ENCODE data around the gene F8.

Gene F8

DNA sequence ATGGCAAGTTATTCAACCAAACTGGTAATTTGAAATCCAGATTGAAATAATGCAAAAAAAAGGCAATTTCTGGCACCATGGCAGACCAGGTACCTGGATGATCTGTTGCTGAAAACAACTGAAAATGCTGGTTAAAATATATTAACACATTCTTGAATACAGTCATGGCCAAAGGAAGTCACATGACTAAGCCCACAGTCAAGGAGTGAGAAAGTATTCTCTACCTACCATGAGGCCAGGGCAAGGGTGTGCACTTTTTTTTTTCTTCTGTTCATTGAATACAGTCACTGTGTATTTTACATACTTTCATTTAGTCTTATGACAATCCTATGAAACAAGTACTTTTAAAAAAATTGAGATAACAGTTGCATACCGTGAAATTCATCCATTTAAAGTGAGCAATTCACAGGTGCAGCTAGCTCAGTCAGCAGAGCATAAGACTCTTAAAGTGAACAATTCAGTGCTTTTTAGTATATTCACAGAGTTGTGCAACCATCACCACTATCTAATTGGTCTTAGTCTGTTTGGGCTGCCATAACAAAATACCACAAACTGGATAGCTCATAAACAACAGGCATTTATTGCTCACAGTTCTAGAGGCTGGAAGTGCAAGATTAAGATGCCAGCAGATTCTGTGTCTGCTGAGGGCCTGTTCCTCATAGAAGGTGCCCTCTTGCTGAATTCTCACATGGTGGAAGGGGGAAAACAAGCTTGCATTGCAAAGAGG, 212.4 kb downstream of the F8 start:
- DNase-seq: no peak

DNA sequence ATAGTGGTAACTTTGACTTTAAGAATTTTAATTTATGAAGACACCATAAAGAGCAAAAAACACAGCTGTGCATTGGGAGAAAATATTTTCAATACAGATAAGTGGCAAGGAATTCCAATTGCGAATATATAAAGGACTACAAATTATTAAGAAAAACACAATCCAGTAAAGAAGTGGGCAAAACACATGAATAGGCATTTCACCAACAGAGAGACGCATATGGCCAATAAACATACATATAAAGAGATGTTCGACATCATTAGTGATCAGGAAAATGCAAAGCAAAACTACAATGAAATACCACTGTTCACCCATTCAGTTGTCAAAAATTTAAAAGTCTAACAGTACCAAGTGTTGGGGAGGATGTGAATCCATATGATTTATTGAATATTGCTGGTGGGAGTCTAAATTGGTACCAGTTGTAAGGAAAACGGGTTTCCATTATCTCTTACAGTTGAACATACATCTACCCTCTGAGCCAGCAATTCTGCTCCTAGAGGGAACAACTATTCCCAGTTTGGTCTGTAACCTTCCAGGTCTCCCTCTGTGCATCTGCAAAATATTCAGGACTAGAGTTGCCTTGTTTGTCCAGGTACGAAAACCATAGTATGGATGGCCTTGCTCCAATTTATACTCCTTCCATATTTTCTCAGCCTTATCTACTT, 215.6 kb downstream of the F8 start:
- no peak for DNase-seq

DNA sequence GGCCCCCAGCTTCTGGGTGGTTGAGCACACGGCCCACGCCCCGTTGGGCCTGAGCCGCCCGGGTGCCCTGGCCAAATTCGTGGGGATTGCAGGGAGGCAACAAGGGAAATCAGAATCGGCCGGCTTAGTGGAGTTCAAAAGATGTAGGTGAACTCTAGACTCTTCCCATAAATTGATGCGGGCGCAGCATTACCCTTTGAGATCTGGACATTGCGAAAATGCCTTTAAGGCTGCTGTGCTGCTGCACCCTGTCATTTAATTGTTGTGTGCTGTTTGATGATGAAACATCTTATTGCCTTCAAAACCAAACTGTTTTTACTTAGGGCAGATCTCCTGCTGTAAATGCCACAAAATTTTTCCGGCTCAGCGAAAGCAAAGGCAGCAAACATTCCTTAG, 216.8 kb downstream of the F8 start:
- no peak for DNase-seq

DNA sequence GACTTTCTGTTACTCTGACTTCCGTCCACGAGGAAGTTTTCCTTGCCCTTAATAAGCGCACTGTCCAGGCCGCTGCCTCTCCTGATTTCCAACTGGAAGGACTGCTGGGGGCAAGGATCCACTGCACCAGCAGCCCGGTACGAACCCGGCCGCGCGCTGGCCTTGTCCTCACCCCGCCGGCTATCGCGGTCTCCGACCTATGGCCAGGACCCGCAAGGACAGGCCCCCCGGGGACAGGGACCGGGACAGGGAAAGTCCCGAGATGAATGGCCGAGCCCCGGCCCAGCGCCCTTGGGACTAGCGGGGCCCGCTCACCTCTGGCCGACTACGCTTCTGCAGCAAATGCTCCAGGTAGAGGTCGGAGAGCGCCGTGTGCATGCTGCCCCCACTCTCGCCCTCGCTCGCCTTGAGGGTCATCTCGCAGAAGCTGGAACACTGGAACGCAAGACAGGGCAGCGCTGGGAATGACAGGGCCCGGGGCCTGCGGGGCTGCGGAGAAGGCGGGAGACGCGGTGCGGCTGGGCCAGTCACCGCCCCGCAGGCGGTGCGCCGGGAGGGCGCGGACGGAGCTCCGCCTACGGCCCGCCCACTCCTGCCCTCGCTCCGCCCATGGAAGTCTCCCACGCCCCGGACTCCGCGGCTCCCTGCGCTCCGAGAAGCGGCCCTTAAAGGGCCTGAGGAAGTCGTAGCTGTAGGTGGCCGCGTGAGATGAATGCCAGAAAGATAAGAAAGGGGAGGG, 217.4 kb downstream of the F8 start, which contains the start of gene MPP1:
MPP1 (minus strand) TSS at position 529 of the 739 bp plus-strand sequence; CDS start at position 417, 112 bp downstream.
- DNase-seq: peak; percentile 79

DNA sequence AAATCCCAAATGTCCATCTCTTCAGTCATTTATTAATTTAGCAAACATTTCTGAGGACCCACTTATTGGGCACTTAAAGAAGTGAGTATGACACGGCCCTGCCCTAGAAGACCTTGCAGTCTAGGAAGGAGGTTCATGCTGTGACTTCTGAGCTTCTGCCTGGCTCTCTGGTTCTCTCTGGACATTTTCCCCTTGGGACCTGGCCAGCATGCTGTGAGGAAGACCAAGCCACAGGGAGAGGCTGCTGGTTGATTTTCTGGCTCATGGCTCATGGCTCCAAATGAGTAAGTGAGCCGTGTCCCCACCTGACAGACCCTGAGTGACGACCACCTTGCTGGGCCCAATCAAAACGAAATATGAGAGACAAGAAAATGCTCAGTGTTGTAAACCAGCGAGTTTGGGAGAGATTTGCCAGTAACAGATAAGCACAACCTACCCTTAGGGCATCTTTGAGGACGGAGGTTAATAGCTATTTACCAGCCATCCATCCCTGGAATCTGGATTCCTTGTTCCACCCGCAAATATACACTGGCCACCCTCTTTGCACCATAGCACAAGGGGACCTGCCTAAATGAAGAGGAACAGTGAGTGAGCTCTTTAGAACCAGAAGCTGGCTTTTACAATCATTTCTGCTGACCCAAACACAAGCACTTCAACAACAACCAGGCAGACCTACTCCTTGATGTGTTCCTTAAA, 218.1 kb downstream of the F8 start:
- no peak for DNase-seq

DNA sequence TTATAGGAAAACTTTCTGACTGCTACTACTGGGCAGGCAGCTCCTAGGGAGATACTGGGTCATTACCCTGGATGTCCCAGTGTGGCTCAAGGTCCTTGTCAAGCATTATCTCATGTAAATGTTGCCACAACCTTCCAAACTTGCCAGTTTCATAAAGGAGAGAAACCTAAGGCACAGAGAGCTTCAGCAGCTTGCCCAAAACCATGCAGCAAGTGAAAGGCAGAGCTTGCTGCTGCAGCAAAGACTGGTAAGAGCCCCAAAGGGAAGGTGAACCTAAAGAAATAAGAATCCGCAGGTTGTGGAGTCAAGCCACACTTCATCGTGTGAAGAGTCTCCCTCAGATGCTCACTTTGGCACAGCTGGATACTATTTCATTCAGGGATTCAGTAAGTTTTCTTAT, 219.6 kb downstream of the F8 start:
- no peak for DNase-seq

DNA sequence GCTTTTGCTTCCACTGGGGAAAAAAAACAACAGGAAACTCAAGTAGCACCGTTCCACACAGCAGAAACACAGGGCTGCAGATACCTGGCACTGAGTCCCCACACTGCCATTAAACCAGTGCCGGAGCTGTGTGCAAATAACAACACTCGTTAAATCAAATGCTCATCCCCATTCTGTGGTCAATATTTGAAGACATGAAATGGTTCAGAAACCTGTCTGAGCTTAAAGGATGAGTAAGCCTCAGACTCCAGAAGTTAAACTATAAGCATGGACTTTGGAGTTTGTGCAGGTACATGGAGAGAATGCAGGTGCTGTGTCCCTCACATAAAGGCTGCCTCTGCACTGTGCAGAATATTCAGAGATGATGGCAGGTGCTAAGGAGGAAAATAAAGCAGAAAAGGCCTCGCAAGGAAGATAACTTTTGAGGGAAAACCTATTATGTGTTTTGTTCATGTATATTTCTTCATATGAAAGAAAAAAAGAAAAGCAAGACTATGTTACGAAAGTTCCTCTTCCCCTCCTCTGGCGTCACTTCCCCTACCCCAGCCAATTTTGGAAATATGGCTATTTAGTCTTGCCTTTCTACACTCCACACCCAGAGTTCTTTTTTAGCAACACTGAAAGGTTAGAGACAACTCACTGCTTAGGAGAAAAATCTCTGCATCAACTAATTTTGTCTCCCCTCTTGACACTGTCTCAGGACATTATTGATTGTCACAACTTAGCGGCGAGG, 221.9 kb downstream of the F8 start:
- no peak for DNase-seq

DNA sequence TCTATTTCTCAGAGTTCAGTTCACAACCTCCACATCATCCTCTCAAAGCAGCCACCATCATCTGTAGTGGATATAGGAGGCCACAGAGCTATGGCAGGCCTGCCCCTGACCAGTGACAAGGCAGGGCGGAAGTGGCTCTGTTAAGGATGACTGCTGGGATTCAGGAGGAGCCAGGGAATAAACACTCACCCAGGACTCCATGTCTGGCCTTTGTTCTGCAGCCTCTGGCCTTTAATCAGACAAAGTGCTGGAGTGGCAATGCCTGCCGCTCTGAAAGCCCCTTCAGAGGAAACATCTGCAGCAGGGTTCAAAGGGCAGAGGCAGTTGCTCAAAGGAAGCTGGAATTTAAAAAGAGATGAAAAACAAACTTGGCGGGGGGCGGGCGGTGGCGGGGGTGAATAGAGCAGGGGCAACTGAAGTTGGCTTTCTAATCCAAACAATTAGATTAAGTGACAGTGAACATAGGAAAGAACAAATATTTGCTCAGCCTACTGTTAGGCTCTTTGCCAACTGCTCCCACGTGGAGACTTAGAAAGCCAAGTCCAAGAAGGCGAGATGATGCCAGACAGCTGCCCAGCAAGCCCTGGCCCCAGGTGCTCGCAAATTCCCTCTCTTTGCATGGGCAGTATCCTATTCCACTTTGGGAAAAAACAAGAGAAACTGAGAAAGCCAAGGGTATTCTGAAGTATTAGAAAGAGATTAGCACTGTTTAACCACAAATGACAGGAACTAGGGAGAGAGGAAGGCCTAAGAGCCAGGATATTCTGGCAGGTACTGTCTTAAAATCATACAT, 222.8 kb downstream of the F8 start:
- DNase-seq: no peak

DNA sequence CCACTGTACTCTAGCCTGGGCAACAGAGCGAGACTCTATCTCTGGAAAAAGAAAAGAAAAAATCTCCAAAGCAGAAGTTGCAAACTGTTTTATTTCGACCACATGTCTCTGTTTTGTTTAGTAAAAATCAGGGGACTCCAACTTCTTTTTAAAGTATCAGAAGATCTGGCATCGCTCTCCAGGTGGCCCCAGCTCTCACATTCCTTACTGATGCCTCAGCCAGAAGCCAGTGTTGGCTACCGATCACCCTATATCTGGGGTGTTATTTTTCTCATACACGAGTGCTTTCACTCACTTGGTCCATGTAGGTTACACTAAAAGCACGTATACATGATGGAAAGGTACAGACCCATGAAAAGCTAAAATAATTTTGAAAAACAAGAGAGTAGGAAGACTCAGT, 225.5 kb downstream of the F8 start:
- DNase-seq: no peak

DNA sequence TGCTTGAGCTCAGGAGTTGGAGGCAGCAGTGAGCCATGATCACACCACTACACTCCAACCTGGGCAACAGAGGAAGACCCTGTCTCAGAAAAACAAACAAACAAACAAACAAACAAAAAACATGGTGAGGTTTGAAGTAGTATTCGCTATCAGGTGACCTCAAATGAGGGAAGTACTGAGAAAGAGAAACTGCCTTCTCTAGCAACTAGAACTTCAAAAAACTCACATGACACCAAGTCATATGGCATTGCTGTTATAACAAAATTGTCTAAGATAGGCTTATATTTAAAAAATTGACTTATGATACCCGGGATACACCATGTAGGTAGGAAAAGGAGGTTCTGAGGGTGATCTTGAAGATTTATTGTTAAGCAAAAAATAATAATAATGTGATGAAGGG, 227.5 kb downstream of the F8 start:
- no peak for DNase-seq

DNA sequence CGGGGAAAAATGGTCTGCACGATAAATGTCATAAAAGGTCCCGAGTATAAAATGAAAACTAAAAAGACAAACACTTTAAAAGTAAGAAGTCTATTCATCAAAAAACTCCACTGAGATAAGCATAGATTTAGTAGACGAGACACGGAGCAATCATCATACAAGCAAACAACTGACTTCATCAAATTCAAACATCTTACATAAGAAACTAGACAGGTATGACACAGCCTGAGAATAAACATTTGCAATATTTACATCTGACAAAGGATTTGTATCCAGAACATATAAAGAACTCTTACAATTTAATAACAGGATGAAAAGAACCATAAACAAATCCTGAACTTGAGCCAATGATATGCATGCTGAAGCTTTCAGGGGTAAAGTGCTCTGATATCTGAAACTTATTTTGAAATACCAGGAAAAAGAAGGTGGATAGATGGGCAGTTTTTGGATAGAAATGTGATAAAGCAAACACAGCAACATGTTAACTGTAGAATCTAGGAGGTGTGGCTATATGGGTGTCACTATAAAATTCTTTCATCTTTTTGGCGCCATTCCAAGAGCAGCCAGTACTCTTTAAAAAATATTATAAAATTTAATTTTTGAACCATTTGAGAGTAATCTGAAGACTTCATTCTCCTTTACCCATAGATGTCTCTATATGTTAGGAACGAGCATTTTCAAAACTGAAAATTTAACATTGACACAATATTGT, 229.3 kb downstream of the F8 start:
- no peak for DNase-seq

DNA sequence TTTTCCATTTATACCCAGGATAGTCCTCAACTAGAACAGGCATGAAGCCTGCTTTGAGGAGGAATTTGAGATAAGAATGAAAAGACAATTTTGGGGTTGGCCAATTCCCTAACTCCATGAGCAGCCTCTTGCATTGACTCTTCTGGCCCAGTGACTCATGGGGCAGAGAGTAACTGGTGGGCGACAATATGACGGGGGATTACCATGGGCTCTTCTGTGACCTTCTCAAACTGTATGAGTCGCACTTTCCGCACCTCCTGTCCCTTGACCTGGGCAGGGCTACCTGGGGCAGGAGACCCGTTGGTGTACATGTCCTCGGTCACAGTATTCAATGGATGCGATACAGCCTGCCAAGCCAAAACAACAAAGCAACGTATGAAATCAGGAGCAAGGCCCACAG, 230.6 kb downstream of the F8 start:
- no peak for DNase-seq

DNA sequence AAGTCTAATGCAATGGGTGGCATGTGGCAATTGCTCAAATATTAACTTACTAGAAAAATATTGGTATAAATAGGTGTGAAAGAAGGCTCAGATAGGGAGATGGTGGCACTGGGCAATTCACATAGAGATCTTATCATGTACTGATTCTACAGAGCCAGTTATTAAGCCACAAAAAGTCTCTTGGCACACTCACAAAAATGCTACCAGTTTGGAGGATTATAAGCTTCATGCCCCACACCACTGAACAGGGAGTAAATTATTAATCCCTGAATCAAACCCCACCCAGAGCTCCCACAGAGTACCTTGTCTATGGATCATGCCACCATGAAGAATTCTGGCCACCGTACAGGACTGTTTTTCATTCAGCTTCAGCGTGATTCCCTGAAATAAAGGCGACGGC, 231.1 kb downstream of the F8 start:
- DNase-seq: no peak
